Calu3 (cell line): ENCODE measurements around the gene RTN4R. TPM values are rescaled to one million over a fixed set of nuclear protein-coding genes. Genes with fewer than 3 reads are reported as not detected.

Experiments used
- BruUV-seq: library from RNA; stranded (reverse); fragments of 400-500 nt; replicated peaks from 2 replicates; lab custom pipeline; 2021; lab: Mats Ljungman, UMichigan
- CTCF ChIA-PET: fragments of 300-600 bp; sonication (Branson Sonifier 250); formaldehyde crosslinking; loops from one replicate; lab custom pipeline; 2022; ENCODE audit warnings: antibody characterized with exemption; lab: Charles Lee
- DNase-seq: peaks from one replicate; pipeline ENCODE4 v3.0.0; 2022
- H3K27ac Mint-ChIP-seq: one replicate; pipeline ENCODE4 v1.8.0; 2022; ENCODE audit warnings: mixed read lengths; ENCODE audit not compliant: unreplicated experiment
- H3K27me3 Mint-ChIP-seq: one replicate; pipeline ENCODE4 v1.8.0; 2022; ENCODE audit warnings: mixed read lengths; ENCODE audit not compliant: unreplicated experiment
- H3K36me3 Mint-ChIP-seq: one replicate; pipeline ENCODE4 v1.8.0; 2022; ENCODE audit warnings: mild to moderate bottlenecking, moderate library complexity, mixed read lengths; ENCODE audit not compliant: insufficient read depth, unreplicated experiment
- H3K4me1 Mint-ChIP-seq: one replicate; pipeline ENCODE4 v1.8.0; 2022; ENCODE audit warnings: mild to moderate bottlenecking, low read depth, mixed read lengths; ENCODE audit not compliant: unreplicated experiment
- H3K4me3 Mint-ChIP-seq: one replicate; pipeline ENCODE4 v1.8.0; 2022; ENCODE audit warnings: mild to moderate bottlenecking, low read depth, moderate library complexity, mixed read lengths; ENCODE audit not compliant: unreplicated experiment
- H3K9me3 Mint-ChIP-seq: one replicate; pipeline ENCODE4 v1.8.0; 2022; ENCODE audit warnings: low read depth, mixed read lengths; ENCODE audit not compliant: unreplicated experiment
- CTCF ChIP-seq: fragments of 200-600 bp; IDR thresholded peaks from one replicate; pipeline ENCODE4 v1.8.0; 2022; ENCODE audit warnings: antibody characterized with exemption; ENCODE audit not compliant: unreplicated experiment
- intact Hi-C: fragments of 100-400 bp; cut with micrococcal nuclease; formaldehyde crosslinking; loops from one replicate; pipeline ENCODE4 v1.10.0; 2022; ENCODE audit not compliant: unreplicated experiment
- total RNA-seq: library from RNA; stranded (reverse); gene quantifications from 2 replicates; pipeline ENCODE4 v1.2.3, GENCODE V29; 2022

RTN4R gene
- total RNA-seq, 1 experiment from 2014 or later, result 4.1 TPM

- CTCF ChIA-PET, result interaction anchor here (0.6 to 0.9 kb wide), 2 partner anchors 39 to 1528 kb away, joined by 4 read pairs; no protein-coding TSS in a partner anchor
- intact Hi-C loops, result no loop called here
- no peak overlapping the region for H3K4me3 Mint-ChIP-seq
- no TSS peak for BruUV-seq
- H3K4me1 Mint-ChIP-seq, result peaks cover 23% of the 10 kb centered on the region
- no peak overlapping the region for H3K27ac Mint-ChIP-seq
- H3K9me3 Mint-ChIP-seq, result no peaks in the 10 kb centered on the region
- peaks cover 8% of the 10 kb centered on the region for H3K36me3 Mint-ChIP-seq
- H3K27me3 Mint-ChIP-seq, result peaks cover 14% of the 10 kb centered on the region
- no peak for TF ChIP-seq CTCF
- no peak for DNase-seq
Measured at GRCh38 chr22:20213833-20214708, 54.0 kb downstream of the RTN4R start.

- Mint-ChIP-seq H3K9me3 (no peaks in the 10 kb centered on the region), H3K27me3 (peaks cover 14% of the 10 kb centered on the region), H3K36me3 (peaks cover 8% of the 10 kb centered on the region), H3K4me3 (no peak overlapping the region), H3K4me1 (peaks cover 27% of the 10 kb centered on the region), H3K27ac (no peak overlapping the region)
- DNase-seq, result no peak
- TF ChIP-seq CTCF, result no peak
- BruUV-seq, result no TSS peak
- CTCF ChIA-PET, result interaction anchor here (0.6 kb wide), 1 partner anchor 1529 kb away, joined by 4 read pairs; no protein-coding TSS in a partner anchor
- intact Hi-C loops, result no loop called here
Measured at GRCh38 chr22:20212754-20213699, 55.1 kb downstream of the RTN4R start.

DNA sequence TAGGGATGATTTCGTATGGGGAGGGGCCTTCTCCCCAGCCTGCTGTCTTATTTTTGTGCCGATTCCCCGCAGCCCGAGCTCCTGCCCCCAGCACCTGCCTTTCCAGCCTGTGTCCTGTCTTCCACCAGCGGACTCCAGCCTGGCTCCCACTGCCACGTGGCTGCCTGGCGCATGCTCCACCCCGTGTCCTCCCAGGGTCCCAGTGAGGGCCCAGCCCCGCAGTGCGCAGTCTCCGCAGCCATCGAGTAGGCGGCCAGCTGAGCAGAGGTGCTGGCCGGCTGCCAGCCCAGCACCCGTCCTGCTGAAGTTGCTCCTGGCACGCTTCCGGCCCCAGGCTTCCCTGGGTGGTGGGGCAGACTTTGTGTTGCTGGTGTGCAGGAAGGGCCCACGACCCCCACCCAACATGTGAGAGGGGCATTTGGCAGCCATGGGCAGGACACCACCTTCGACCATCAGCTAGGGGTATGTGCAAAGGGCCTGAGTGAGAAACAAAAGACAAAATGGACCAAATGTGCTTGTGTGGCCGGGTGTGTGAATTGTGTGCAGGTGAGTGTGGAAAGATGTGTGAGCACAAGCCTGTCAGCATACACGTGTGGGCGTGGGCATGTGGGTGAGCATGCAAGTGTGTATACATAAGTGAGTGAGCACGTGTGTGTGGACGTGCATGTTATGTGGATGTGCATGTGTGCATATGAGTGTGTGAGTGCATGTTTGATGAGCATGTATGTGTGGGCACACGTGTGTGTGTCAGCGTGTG is 55.9 kb downstream of the RTN4R start:
- intact Hi-C loops, result no loop called here
- peaks cover 34% of the 10 kb centered on the region for H3K4me1 Mint-ChIP-seq
- H3K27ac Mint-ChIP-seq, result peak overlapping the region; percentile 3
- H3K36me3 Mint-ChIP-seq, result peaks cover 15% of the 10 kb centered on the region
- no peaks in the 10 kb centered on the region for H3K9me3 Mint-ChIP-seq
- no TSS peak for BruUV-seq
- no peak for TF ChIP-seq CTCF
- DNase-seq, result peak; percentile 73
- H3K27me3 Mint-ChIP-seq, result peaks cover 14% of the 10 kb centered on the region
- CTCF ChIA-PET, result no interaction called here
- peak overlapping the region; percentile 42 for H3K4me3 Mint-ChIP-seq
